NCI-H82 treated with DMSO at 0.1 percent for 48 hours (cell line): Measurements from ENCODE around the gene PCBP4.

Experiments
- DNase-seq: peaks from one replicate; lab custom pipeline; 2025; ENCODE audit not compliant: unreplicated experiment; lab: John Stamatoyannopoulos, UW

The PCBP4 gene

GRCh38 chr3:51921081-51921578 lies 46.1 kb downstream of the PCBP4 start:
- DNase-seq: no peak

GRCh38 chr3:51916418-51916817 lies 50.8 kb downstream of the PCBP4 start:
- no peak for DNase-seq

GRCh38 chr3:51908026-51908425 lies 59.2 kb downstream of the PCBP4 start:
- no peak for DNase-seq
